ENCODE results near the gene IL1RAPL2. TPM values are rescaled to one million over a fixed set of nuclear protein-coding genes. Genes with fewer than 3 reads are reported as not detected.

The IL1RAPL2 gene
- polyA plus RNA-seq, 2 of the 4 experiments (the other 2 are of a cell fraction): not detected

GRCh38 chrX:105636667-105637066 is 1070.7 kb downstream of the IL1RAPL2 start (continued):
- TF ChIP-seq PBX3 (IDR thresholded peaks at IDR 0.05): no peak
- TF ChIP-seq CHD4 (IDR thresholded peaks at IDR 0.05; ENCODE audit: borderline replicate concordance): no peak
- TF ChIP-seq NFE2L2 (conservative IDR thresholded peaks at IDR 0.05; ENCODE audit: low read length): no peak

GRCh38 chrX:105645667-105646357 is 1079.8 kb downstream of the IL1RAPL2 start:
- ChIA-PET CTCF (no interaction called here), POLR2A (no interaction called here)
- H3K4me3 ChIP-seq: no peak overlapping the region
- WGBS (ENCODE audit: missing lambda C conversion rate): 45% methylated on average over 5 of the region's 5 CpGs
- no peak for TF ChIP-seq CTCF (IDR thresholded peaks at IDR 0.05)
- no peak for TF ChIP-seq ATOH8 (CRISPR knock-in tag; IDR thresholded peaks at IDR 0.05; ENCODE audit: low read depth)
- no peak for TF ChIP-seq NPAS2 (CRISPR knock-in tag; IDR thresholded peaks at IDR 0.05; ENCODE audit: borderline replicate concordance)
- no peak for TF ChIP-seq PHF8 (IDR thresholded peaks at IDR 0.05; ENCODE audit: borderline replicate concordance, low read depth)
- TF ChIP-seq REST (IDR thresholded peaks at IDR 0.05): no peak
- no peak for TF ChIP-seq CBX8 (IDR thresholded peaks at IDR 0.05)
- TF ChIP-seq HOXA7 (CRISPR knock-in tag; IDR thresholded peaks at IDR 0.05): no peak
- DNase-seq (ENCODE audit: low read depth in 1 of 2, low spot score in 1 of 2): no peak
- H3K4me2 ChIP-seq: no peak overlapping the region
- FAIRE-seq: no peak
- no peaks in the 10 kb centered on the region for H3K9me3 ChIP-seq
- H3K27ac ChIP-seq: no peak overlapping the region
- no peaks in the 10 kb centered on the region for H3K4me1 ChIP-seq
- ATAC-seq: no peak

- Histone ChIP-seq H3K4me3 (no peak overlapping the region), H3K9me3 (no peaks in the 10 kb centered on the region), H3K27ac (no peak overlapping the region), H3K4me2 (no peak overlapping the region), H3K4me1 (no peaks in the 10 kb centered on the region)
- CTCF ChIA-PET: no interaction called here
- POLR2A ChIA-PET: no interaction called here
- DNase-seq (ENCODE audit: low read depth in 1 of 2, low spot score in 1 of 2) (no peak), ATAC-seq (no peak), FAIRE-seq (no peak)
- 31% methylated on average over 15 of the region's 17 CpGs for WGBS (ENCODE audit: missing lambda C conversion rate)
- TF ChIP-seq FOSB (CRISPR knock-in tag; IDR thresholded peaks at IDR 0.05) (no peak), MAX (IDR thresholded peaks at IDR 0.05) (no peak), KDM1A (IDR thresholded peaks at IDR 0.05; ENCODE audit: low read depth) (no peak), ATOH8 (CRISPR knock-in tag; IDR thresholded peaks at IDR 0.05; ENCODE audit: low read depth) (no peak), RARB (CRISPR knock-in tag; IDR thresholded peaks at IDR 0.05) (no peak), RFX5 (IDR thresholded peaks at IDR 0.05) (no peak), NR3C1 (IDR thresholded peaks at IDR 0.05) (no peak), ZC3H11A (IDR thresholded peaks at IDR 0.05) (no peak), SMC3 (IDR thresholded peaks at IDR 0.05) (no peak), RNF2 (IDR thresholded peaks at IDR 0.05; ENCODE audit: borderline replicate concordance, low read depth) (no peak)
These were observed 1080.8 kb downstream of the IL1RAPL2 start for GRCh38 chrX:105646592-105647372.
